WTC11 (cell line): Measurements from ENCODE around the gene HSBP1L1. TPM values are rescaled to one million over a fixed set of nuclear protein-coding genes. Genes with fewer than 3 reads are reported as not detected.
A peak's percentile ranks its signal among the peaks of the same experiment; 100 is the strongest.

ENCODE experiments used
- ATAC-seq: fragments of 200-7000 bp; cut with Tn5 transposase; 2 replicates; pipeline ENCODE4 v1.10.0; 2021; ENCODE audit warnings: mild to moderate bottlenecking, moderate library complexity
- CTCF ChIA-PET: fragments of 300-600 bp; sonication (Branson Sonifier 250); formaldehyde crosslinking; loops from one replicate; lab custom pipeline; 2021; ENCODE audit warnings: antibody characterized with exemption; lab: Charles Lee
- POLR2A ChIA-PET: fragments of 350-600 bp; sonication (Branson Sonifier 250); formaldehyde crosslinking; loops from one replicate; lab custom pipeline; 2021; ENCODE audit warnings: antibody characterized with exemption; lab: Charles Lee
- DNase-seq: peaks from one replicate; pipeline ENCODE4 v3.0.0; 2021; ENCODE audit warnings: low spot score
- H3K27ac Mint-ChIP-seq: 2 replicates; pipeline ENCODE4 v1.8.0; 2021; ENCODE audit warnings: mixed read lengths
- H3K27me3 Mint-ChIP-seq: 2 replicates; pipeline ENCODE4 v1.8.0; 2021; ENCODE audit warnings: low read depth, mild to moderate bottlenecking, moderate library complexity, mixed read lengths
- H3K36me3 Mint-ChIP-seq: 2 replicates; pipeline ENCODE4 v1.8.0; 2021; ENCODE audit warnings: mixed read lengths
- H3K4me1 Mint-ChIP-seq: 2 replicates; pipeline ENCODE4 v1.8.0; 2022; ENCODE audit warnings: mixed read lengths
- H3K4me3 Mint-ChIP-seq: 2 replicates; pipeline ENCODE4 v1.8.0; 2021; ENCODE audit warnings: mild to moderate bottlenecking, moderate library complexity, mixed read lengths
- H3K9me3 Mint-ChIP-seq: 2 replicates; pipeline ENCODE4 v1.8.0; 2021; ENCODE audit warnings: mixed read lengths
- ELF4 ChIP-seq: sonication (generic); formaldehyde crosslinking; IDR thresholded peaks from 2 replicates; pipeline ENCODE4 v1.8.1; 2022; ENCODE audit warnings: low read depth, mild to moderate bottlenecking, moderate library complexity, missing genetic modification reagents
- GABPB1 ChIP-seq: sonication (generic); formaldehyde crosslinking; IDR thresholded peaks from 2 replicates; pipeline ENCODE4 v1.8.1; 2023; ENCODE audit warnings: mild to moderate bottlenecking, missing genetic modification reagents
- JUN ChIP-seq: sonication (generic); formaldehyde crosslinking; IDR thresholded peaks from 2 replicates; pipeline ENCODE4 v1.8.0; 2023; ENCODE audit warnings: mild to moderate bottlenecking, missing genetic modification reagents
- MYBL2 ChIP-seq: sonication (generic); formaldehyde crosslinking; IDR thresholded peaks from 2 replicates; pipeline ENCODE4 v1.8.1; 2023; ENCODE audit warnings: mild to moderate bottlenecking, moderate library complexity, missing genetic modification reagents
- NFE2L1 ChIP-seq: sonication (generic); formaldehyde crosslinking; IDR thresholded peaks from 2 replicates; pipeline ENCODE4 v1.8.1; 2023; ENCODE audit warnings: missing genetic modification reagents
- NR1H2 ChIP-seq: sonication (generic); formaldehyde crosslinking; IDR thresholded peaks from 2 replicates; pipeline ENCODE4 v1.9.0; 2021; ENCODE audit warnings: mild to moderate bottlenecking, moderate library complexity, missing genetic modification reagents
- NR2C2 ChIP-seq: sonication (generic); formaldehyde crosslinking; IDR thresholded peaks from 2 replicates; pipeline ENCODE4 v1.8.0; 2022; ENCODE audit warnings: mild to moderate bottlenecking, missing genetic modification reagents
- RORB ChIP-seq: fragments of 250-450 bp; sonication (Bioruptor Pico); IDR thresholded peaks from 2 replicates; pipeline ENCODE4 v1.9.0; 2021; ENCODE audit warnings: mild to moderate bottlenecking
- TEAD1 ChIP-seq: sonication (generic); formaldehyde crosslinking; IDR thresholded peaks from 2 replicates; pipeline ENCODE4 v1.8.0; 2022; ENCODE audit warnings: mild to moderate bottlenecking, missing genetic modification reagents
- ZNF138 ChIP-seq: sonication (generic); formaldehyde crosslinking; conservative IDR thresholded peaks from 2 replicates; pipeline ENCODE4 v1.8.1; 2022; ENCODE audit warnings: mild to moderate bottlenecking, moderate library complexity, missing genetic modification reagents
- ZNF232 ChIP-seq: sonication (generic); formaldehyde crosslinking; IDR thresholded peaks from 2 replicates; pipeline ENCODE4 v1.8.0; 2022; ENCODE audit warnings: mild to moderate bottlenecking, missing genetic modification reagents
- ZNF263 ChIP-seq: sonication (generic); formaldehyde crosslinking; IDR thresholded peaks from 2 replicates; pipeline ENCODE4 v1.8.1; 2022; ENCODE audit warnings: low read depth, mild to moderate bottlenecking, moderate library complexity, missing genetic modification reagents
- ZNF671 ChIP-seq: fragments of 250-450 bp; sonication (Bioruptor Pico); IDR thresholded peaks from 2 replicates; pipeline ENCODE4 v1.8.0; 2021; ENCODE audit warnings: mild to moderate bottlenecking
- total RNA-seq: library from RNA; stranded (reverse); gene quantifications from 3 replicates; pipeline ENCODE4 v1.2.3, GENCODE V29; 2021
- TF ChIP-seq, protein P1 (sequence below): fragments of 250-450 bp; sonication (Bioruptor Pico); IDR thresholded peaks from 2 replicates; pipeline ENCODE4 v2.1.2; 2022; ENCODE audit warnings: mild to moderate bottlenecking, moderate library complexity
- TF ChIP-seq, protein P2 (sequence below): fragments of 250-450 bp; sonication (Bioruptor Pico); IDR thresholded peaks from 2 replicates; pipeline ENCODE4 v1.9.0; 2021; ENCODE audit warnings: mild to moderate bottlenecking, borderline replicate concordance
- TF ChIP-seq, protein P3 (sequence below): sonication (generic); formaldehyde crosslinking; IDR thresholded peaks from 2 replicates; pipeline ENCODE4 v1.8.1; 2022; ENCODE audit warnings: mild to moderate bottlenecking, moderate library complexity, missing genetic modification reagents
- TF ChIP-seq, protein P4 (sequence below): sonication (generic); formaldehyde crosslinking; IDR thresholded peaks from 2 replicates; pipeline ENCODE4 v1.8.1; 2022; ENCODE audit warnings: missing genetic modification reagents, borderline replicate concordance
- TF ChIP-seq, protein P5 (sequence below): sonication (generic); formaldehyde crosslinking; IDR thresholded peaks from 2 replicates; pipeline ENCODE4 v1.8.1; 2022; ENCODE audit warnings: low read depth, missing genetic modification reagents, borderline replicate concordance
- TF ChIP-seq, protein P6 (sequence below): fragments of 250-450 bp; sonication (Bioruptor Pico); IDR thresholded peaks from 2 replicates; pipeline ENCODE4 v1.9.0; 2021; ENCODE audit warnings: moderate library complexity, mild to moderate bottlenecking, inconsistent platforms, borderline replicate concordance
- TF ChIP-seq, protein P7 (sequence below): sonication (generic); formaldehyde crosslinking; conservative IDR thresholded peaks from 2 replicates; pipeline ENCODE4 v1.8.1; 2022; ENCODE audit warnings: mild to moderate bottlenecking, missing genetic modification reagents

The HSBP1L1 gene
- total RNA-seq, 1 experiment from 2014 or later = 1.4 TPM

DNA sequence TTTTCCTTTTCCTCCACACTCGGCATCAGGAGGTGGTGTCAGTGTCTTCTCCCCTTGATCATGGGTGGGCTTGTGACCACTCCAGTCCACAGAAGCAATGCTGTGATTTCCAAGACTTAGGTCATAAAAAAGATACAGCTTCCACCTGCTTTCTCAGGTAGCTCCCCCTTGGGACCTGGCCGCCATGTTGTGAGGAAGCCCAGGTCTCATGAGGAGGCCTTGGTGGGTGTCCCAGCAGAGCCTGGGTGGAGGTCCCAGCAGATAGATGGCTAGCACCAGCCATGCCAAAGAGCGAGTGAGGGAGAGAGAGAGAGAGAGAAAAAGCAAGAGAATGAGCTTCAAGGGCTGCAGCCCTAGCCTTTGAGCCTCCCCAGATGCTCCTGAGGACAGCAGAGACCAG is 28.9 kb upstream of the HSBP1L1 start:
- no peaks in the 10 kb centered on the region for H3K27me3 Mint-ChIP-seq
- no peak overlapping the region for H3K4me3 Mint-ChIP-seq
- DNase-seq (no peak), ATAC-seq (no peak)
- no peak overlapping the region for H3K27ac Mint-ChIP-seq
- H3K4me1 Mint-ChIP-seq = peaks cover 8% of the 10 kb centered on the region
- POLR2A ChIA-PET = no interaction called here
- CTCF ChIA-PET = interaction anchor here (1.0 kb wide), 1 partner anchor 17 kb away, joined by 4 read pairs; no protein-coding TSS in a partner anchor
- TF ChIP-seq, protein P1, sequence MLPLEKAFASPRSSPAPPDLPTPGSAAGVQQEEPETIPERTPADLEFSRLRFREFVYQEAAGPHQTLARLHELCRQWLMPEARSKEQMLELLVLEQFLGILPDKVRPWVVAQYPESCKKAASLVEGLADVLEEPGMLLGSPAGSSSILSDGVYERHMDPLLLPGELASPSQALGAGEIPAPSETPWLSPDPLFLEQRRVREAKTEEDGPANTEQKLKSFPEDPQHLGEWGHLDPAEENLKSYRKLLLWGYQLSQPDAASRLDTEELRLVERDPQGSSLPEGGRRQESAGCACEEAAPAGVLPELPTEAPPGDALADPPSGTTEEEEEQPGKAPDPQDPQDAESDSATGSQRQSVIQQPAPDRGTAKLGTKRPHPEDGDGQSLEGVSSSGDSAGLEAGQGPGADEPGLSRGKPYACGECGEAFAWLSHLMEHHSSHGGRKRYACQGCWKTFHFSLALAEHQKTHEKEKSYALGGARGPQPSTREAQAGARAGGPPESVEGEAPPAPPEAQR (CRISPR knock-in tag) = no peak
- TF ChIP-seq, protein P2, sequence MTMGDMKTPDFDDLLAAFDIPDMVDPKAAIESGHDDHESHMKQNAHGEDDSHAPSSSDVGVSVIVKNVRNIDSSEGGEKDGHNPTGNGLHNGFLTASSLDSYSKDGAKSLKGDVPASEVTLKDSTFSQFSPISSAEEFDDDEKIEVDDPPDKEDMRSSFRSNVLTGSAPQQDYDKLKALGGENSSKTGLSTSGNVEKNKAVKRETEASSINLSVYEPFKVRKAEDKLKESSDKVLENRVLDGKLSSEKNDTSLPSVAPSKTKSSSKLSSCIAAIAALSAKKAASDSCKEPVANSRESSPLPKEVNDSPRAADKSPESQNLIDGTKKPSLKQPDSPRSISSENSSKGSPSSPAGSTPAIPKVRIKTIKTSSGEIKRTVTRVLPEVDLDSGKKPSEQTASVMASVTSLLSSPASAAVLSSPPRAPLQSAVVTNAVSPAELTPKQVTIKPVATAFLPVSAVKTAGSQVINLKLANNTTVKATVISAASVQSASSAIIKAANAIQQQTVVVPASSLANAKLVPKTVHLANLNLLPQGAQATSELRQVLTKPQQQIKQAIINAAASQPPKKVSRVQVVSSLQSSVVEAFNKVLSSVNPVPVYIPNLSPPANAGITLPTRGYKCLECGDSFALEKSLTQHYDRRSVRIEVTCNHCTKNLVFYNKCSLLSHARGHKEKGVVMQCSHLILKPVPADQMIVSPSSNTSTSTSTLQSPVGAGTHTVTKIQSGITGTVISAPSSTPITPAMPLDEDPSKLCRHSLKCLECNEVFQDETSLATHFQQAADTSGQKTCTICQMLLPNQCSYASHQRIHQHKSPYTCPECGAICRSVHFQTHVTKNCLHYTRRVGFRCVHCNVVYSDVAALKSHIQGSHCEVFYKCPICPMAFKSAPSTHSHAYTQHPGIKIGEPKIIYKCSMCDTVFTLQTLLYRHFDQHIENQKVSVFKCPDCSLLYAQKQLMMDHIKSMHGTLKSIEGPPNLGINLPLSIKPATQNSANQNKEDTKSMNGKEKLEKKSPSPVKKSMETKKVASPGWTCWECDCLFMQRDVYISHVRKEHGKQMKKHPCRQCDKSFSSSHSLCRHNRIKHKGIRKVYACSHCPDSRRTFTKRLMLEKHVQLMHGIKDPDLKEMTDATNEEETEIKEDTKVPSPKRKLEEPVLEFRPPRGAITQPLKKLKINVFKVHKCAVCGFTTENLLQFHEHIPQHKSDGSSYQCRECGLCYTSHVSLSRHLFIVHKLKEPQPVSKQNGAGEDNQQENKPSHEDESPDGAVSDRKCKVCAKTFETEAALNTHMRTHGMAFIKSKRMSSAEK (CRISPR knock-in tag) = no peak
- TF ChIP-seq ELF4 (CRISPR knock-in tag) (no peak), ZNF138 (no peak), NFE2L1 (CRISPR knock-in tag) (no peak), RORB (CRISPR knock-in tag) (no peak), ZNF263 (CRISPR knock-in tag) (no peak), NR2C2 (CRISPR knock-in tag) (no peak), GABPB1 (CRISPR knock-in tag) (no peak)
- TF ChIP-seq, protein P3, sequence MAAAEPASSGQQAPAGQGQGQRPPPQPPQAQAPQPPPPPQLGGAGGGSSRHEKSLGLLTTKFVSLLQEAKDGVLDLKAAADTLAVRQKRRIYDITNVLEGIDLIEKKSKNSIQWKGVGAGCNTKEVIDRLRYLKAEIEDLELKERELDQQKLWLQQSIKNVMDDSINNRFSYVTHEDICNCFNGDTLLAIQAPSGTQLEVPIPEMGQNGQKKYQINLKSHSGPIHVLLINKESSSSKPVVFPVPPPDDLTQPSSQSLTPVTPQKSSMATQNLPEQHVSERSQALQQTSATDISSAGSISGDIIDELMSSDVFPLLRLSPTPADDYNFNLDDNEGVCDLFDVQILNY = no peak
- TF ChIP-seq, protein P4, sequence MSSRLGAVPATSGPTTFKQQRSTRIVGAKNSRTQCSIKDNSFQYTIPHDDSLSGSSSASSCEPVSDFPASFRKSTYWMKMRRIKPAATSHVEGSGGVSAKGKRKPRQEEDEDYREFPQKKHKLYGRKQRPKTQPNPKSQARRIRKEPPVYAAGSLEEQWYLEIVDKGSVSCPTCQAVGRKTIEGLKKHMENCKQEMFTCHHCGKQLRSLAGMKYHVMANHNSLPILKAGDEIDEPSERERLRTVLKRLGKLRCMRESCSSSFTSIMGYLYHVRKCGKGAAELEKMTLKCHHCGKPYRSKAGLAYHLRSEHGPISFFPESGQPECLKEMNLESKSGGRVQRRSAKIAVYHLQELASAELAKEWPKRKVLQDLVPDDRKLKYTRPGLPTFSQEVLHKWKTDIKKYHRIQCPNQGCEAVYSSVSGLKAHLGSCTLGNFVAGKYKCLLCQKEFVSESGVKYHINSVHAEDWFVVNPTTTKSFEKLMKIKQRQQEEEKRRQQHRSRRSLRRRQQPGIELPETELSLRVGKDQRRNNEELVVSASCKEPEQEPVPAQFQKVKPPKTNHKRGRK (CRISPR knock-in tag) = no peak
- peaks cover 19% of the 10 kb centered on the region for H3K36me3 Mint-ChIP-seq
- H3K9me3 Mint-ChIP-seq = peaks cover 30% of the 10 kb centered on the region

DNA sequence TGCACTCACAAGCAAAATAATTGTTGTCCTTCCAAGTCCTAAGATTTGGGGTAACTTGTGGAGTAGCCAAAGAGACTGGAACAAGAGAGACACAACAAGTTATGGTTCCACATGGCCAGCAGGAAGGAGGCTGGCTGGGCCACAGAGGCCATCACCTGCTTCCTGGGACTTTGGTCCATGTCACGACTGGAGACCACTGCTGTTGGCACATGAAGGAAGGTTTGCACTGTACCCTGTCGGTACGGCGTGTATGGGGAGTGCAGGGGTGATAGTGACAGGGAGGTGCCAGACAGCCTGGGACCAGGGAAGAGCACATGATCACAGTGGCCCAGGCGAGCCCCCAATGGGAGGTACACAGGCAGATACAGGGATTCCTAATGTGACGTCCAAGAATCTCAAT is 28.5 kb upstream of the HSBP1L1 start:
- DNase-seq (peak; percentile 2), ATAC-seq (no peak)
- Mint-ChIP-seq H3K4me3 (no peak overlapping the region), H3K9me3 (peaks cover 28% of the 10 kb centered on the region), H3K27me3 (no peaks in the 10 kb centered on the region), H3K27ac (no peak overlapping the region), H3K4me1 (peaks cover 8% of the 10 kb centered on the region), H3K36me3 (peaks cover 17% of the 10 kb centered on the region)
- CTCF ChIA-PET = interaction anchor here (1.0 kb wide), 1 partner anchor 16 kb away, joined by 4 read pairs; no protein-coding TSS in a partner anchor
- POLR2A ChIA-PET = no interaction called here
- TF ChIP-seq MYBL2 (CRISPR knock-in tag) (no peak), ZNF232 (CRISPR knock-in tag) (no peak), JUN (CRISPR knock-in tag) (no peak), TEAD1 (CRISPR knock-in tag) (no peak), ZNF671 (CRISPR knock-in tag) (no peak), NR1H2 (CRISPR knock-in tag) (no peak)
- TF ChIP-seq, protein P5, sequence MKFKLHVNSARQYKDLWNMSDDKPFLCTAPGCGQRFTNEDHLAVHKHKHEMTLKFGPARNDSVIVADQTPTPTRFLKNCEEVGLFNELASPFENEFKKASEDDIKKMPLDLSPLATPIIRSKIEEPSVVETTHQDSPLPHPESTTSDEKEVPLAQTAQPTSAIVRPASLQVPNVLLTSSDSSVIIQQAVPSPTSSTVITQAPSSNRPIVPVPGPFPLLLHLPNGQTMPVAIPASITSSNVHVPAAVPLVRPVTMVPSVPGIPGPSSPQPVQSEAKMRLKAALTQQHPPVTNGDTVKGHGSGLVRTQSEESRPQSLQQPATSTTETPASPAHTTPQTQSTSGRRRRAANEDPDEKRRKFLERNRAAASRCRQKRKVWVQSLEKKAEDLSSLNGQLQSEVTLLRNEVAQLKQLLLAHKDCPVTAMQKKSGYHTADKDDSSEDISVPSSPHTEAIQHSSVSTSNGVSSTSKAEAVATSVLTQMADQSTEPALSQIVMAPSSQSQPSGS (CRISPR knock-in tag) = no peak
- TF ChIP-seq, protein P6, sequence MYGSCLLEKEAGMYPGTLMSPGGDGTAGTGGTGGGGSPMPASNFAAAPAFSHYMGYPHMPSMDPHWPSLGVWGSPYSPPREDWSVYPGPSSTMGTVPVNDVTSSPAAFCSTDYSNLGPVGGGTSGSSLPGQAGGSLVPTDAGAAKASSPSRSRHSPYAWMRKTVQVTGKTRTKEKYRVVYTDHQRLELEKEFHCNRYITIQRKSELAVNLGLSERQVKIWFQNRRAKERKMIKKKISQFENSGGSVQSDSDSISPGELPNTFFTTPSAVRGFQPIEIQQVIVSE (CRISPR knock-in tag) = no peak
- TF ChIP-seq, protein P7, sequence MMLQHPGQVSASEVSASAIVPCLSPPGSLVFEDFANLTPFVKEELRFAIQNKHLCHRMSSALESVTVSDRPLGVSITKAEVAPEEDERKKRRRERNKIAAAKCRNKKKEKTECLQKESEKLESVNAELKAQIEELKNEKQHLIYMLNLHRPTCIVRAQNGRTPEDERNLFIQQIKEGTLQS (CRISPR knock-in tag) = no peak
- TF ChIP-seq, protein P2 (CRISPR knock-in tag) = no peak
